Measurements from ENCODE around the gene ADNP.

The ADNP gene

GRCh38 chr20:50924261-50924920 lies 6.8 kb downstream of the ADNP start:
- H3K27ac ChIP-seq, result no peak overlapping the region
- no peak for TF ChIP-seq CTCF (IDR thresholded peaks at IDR 0.05)
- H3K4me1 ChIP-seq (ENCODE audit: control insufficient read depth in 1 of 2, insufficient read depth in 1 of 2, low read depth in 1 of 2, low read length in 1 of 2), result peaks cover 21 to 35% of the 10 kb centered on the region in 2 experiments

GRCh38 chr20:50921803-50922501 lies 9.3 kb downstream of the ADNP start:
- Histone ChIP-seq H3K4me3 (ENCODE audit: low read depth in 1 of 2, low read length in 1 of 2) (no peak overlapping the region), H3K27ac (no peak overlapping the region), H3K27me3 (no peaks in the 10 kb centered on the region), H3K36me3 (peaks cover 6% of the 10 kb centered on the region), H3K9me3 (no peaks in the 10 kb centered on the region), H3K4me1 (ENCODE audit: control insufficient read depth in 1 of 2, insufficient read depth in 1 of 2, low read depth in 1 of 2, low read length in 1 of 2) (peaks cover 15 to 18% of the 10 kb centered on the region in 2 experiments)
- TF ChIP-seq CTCF (IDR thresholded peaks at IDR 0.05), result no peak

More at GRCh38 chr20:50924261-50924920, 6.8 kb downstream of the ADNP start:
- Histone ChIP-seq H3K4me3 (ENCODE audit: low read depth in 1 of 2, low read length in 1 of 2) (no peak overlapping the region), H3K9me3 (no peaks in the 10 kb centered on the region), H3K36me3 (peaks cover 4% of the 10 kb centered on the region), H3K27me3 (no peaks in the 10 kb centered on the region)

GRCh38 chr20:50920997-50921396 lies 10.2 kb downstream of the ADNP start:
- no peaks in the 10 kb centered on the region for H3K9me3 ChIP-seq
- no peak overlapping the region for H3K4me3 ChIP-seq (ENCODE audit: low read depth in 1 of 2, low read length in 1 of 2)
- TF ChIP-seq CTCF (IDR thresholded peaks at IDR 0.05), result no peak
- H3K4me1 ChIP-seq (ENCODE audit: control insufficient read depth in 1 of 2, insufficient read depth in 1 of 2, low read depth in 1 of 2, low read length in 1 of 2), result peaks cover 11 to 15% of the 10 kb centered on the region in 2 experiments
- no peaks in the 10 kb centered on the region for H3K27me3 ChIP-seq
- no peak overlapping the region for H3K27ac ChIP-seq
- H3K36me3 ChIP-seq, result peaks cover 6% of the 10 kb centered on the region

- Histone ChIP-seq H3K9me3 (no peaks in the 10 kb centered on the region), H3K27me3 (no peaks in the 10 kb centered on the region), H3K4me1 (ENCODE audit: control insufficient read depth in 1 of 2, insufficient read depth in 1 of 2, low read depth in 1 of 2, low read length in 1 of 2) (peaks cover 10 to 15% of the 10 kb centered on the region in 2 experiments), H3K4me3 (ENCODE audit: low read depth in 1 of 2, low read length in 1 of 2) (no peak overlapping the region), H3K27ac (no peak overlapping the region), H3K36me3 (peaks cover 6% of the 10 kb centered on the region)
- no peak for TF ChIP-seq CTCF (IDR thresholded peaks at IDR 0.05)
These were observed 11.7 kb downstream of the ADNP start for GRCh38 chr20:50919567-50919966.

- H3K4me1 ChIP-seq (ENCODE audit: control insufficient read depth in 1 of 2, insufficient read depth in 1 of 2, low read depth in 1 of 2, low read length in 1 of 2), result peaks cover 5 to 11% of the 10 kb centered on the region in 2 experiments
- H3K9me3 ChIP-seq, result no peaks in the 10 kb centered on the region
- no peak overlapping the region for H3K27ac ChIP-seq
- H3K4me3 ChIP-seq (ENCODE audit: low read depth in 1 of 2, low read length in 1 of 2), result no peak overlapping the region
- H3K27me3 ChIP-seq, result no peaks in the 10 kb centered on the region
- no peak for TF ChIP-seq CTCF (IDR thresholded peaks at IDR 0.05)
- peaks cover 6% of the 10 kb centered on the region for H3K36me3 ChIP-seq
These were observed 12.8 kb downstream of the ADNP start for GRCh38 chr20:50918403-50918802.

Data from neutrophil (primary cell).